ENCODE results near the gene ANKRD39.

Gene ANKRD39

GRCh38 chr2:96832408-96832753 is 25.4 kb downstream of the ANKRD39 start:
- DNase-seq, result no peak

- DNase-seq, result no peak
Measured at GRCh38 chr2:96831679-96832078, 26.1 kb downstream of the ANKRD39 start.

- no peak for DNase-seq
Measured at GRCh38 chr2:96830044-96830562, 27.7 kb downstream of the ANKRD39 start.

GRCh38 chr2:96828874-96829273 is 28.9 kb downstream of the ANKRD39 start:
- no peak for DNase-seq

GRCh38 chr2:96828436-96828835 is 29.4 kb downstream of the ANKRD39 start:
- no peak for DNase-seq

- no peak for DNase-seq
Measured at GRCh38 chr2:96826546-96827278, 31.1 kb downstream of the ANKRD39 start.

- no peak for DNase-seq
Measured at GRCh38 chr2:96825057-96825456, 32.8 kb downstream of the ANKRD39 start.

GRCh38 chr2:96824079-96824870 is 33.5 kb downstream of the ANKRD39 start:
- DNase-seq, result no peak

GRCh38 chr2:96823198-96823597 is 34.6 kb downstream of the ANKRD39 start:
- no peak for DNase-seq

- peak in 1 of 56 donors; percentile 25 for DNase-seq
Measured at GRCh38 chr2:96822786-96823185, 35.0 kb downstream of the ANKRD39 start.

GRCh38 chr2:96821113-96821675 is 36.6 kb downstream of the ANKRD39 start:
- DNase-seq, result no peak

- DNase-seq, result no peak
Measured at GRCh38 chr2:96819876-96820511, 37.8 kb downstream of the ANKRD39 start.

- no peak for DNase-seq
Measured at GRCh38 chr2:96819128-96819875, 38.5 kb downstream of the ANKRD39 start.

- DNase-seq, result no peak
Measured at GRCh38 chr2:96817882-96818281, 39.9 kb downstream of the ANKRD39 start.

GRCh38 chr2:96816836-96817702 is 40.7 kb downstream of the ANKRD39 start:
- DNase-seq, result no peak

- DNase-seq, result peak; percentile 37 to 98 (median 92)
Measured at GRCh38 chr2:96816127-96816835, 41.5 kb downstream of the ANKRD39 start, which contains the start of gene CNNM3. CNNM3 (plus strand) TSS chr2:96816268; CDS start chr2:96816278, 10 bp downstream.

- DNase-seq, result peak in 6 of 56 donors; percentile 21 to 64 (median 49)
Measured at GRCh38 chr2:96815326-96816126, 42.3 kb downstream of the ANKRD39 start.

GRCh38 chr2:96813656-96814055 is 44.2 kb downstream of the ANKRD39 start:
- no peak for DNase-seq

Data from amygdala (tissue), 56 donors.